H1 (cell line): ENCODE measurements around the gene NELL1. TPM values are rescaled to one million over a fixed set of nuclear protein-coding genes. Genes with fewer than 3 reads are reported as not detected.

Experiments used
- CTCF ChIA-PET: fragments of 300-600 bp; sonication (Branson Sonifier 250); formaldehyde crosslinking; loops from one replicate; lab custom pipeline; 2021; ENCODE audit not compliant: partially characterized antibody; lab: Charles Lee
- POLR2A ChIA-PET: fragments of 300-600 bp; sonication (Branson Sonifier 250); formaldehyde crosslinking; loops from one replicate; lab custom pipeline; 2021; ENCODE audit warnings: inconsistent platforms; ENCODE audit not compliant: partially characterized antibody; lab: Charles Lee
- DNase-seq, 2 experiments: peaks; one replicate each; pipeline versions ENCODE4 v3.0.0 to v3.0.0-alpha.2; 2010 to 2022; ENCODE audit warnings: low spot score in 2 of 2, low read depth in 1 of 2, mixed read lengths in 1 of 2
- FAIRE-seq: peaks from 2 replicates; lab custom pipeline; 2011; peaks lifted over from hg19 to GRCh38; lab: Jason Lieb, UNC
- H2AFZ ChIP-seq: 2 replicates; pipeline ENCODE4 v1.8.1; 2012; ENCODE audit warnings: low read length, inconsistent platforms
- H2AK5ac ChIP-seq: 2 replicates; pipeline ENCODE4 v1.6.1; 2013; ENCODE audit warnings: low read depth, low read length
- H2BK120ac ChIP-seq: replicated peaks from 2 replicates; pipeline ENCODE3; 2013; ENCODE audit warnings: low read depth, low read length, inconsistent platforms
- H2BK12ac ChIP-seq: 2 replicates; pipeline ENCODE4 v1.6.1; 2013; ENCODE audit warnings: low read depth, low read length
- H2BK15ac ChIP-seq: 2 replicates; pipeline ENCODE4 v1.6.1; 2013; ENCODE audit warnings: low read length
- H2BK20ac ChIP-seq: 2 replicates; pipeline ENCODE4 v1.6.1; 2013; ENCODE audit warnings: low read length
- H2BK5ac ChIP-seq: 2 replicates; pipeline ENCODE4 v1.6.1; 2013; ENCODE audit warnings: low read depth, low read length
- H3K14ac ChIP-seq: 2 replicates; pipeline ENCODE4 v1.6.1; 2013; ENCODE audit warnings: inconsistent platforms; ENCODE audit not compliant: insufficient read length
- H3K18ac ChIP-seq: 2 replicates; pipeline ENCODE4 v1.6.1; 2013; ENCODE audit warnings: low read length; ENCODE audit errors: extremely low read depth
- H3K23ac ChIP-seq: 2 replicates; pipeline ENCODE4 v1.6.1; 2013; ENCODE audit warnings: inconsistent platforms; ENCODE audit not compliant: insufficient read length
- H3K23me2 ChIP-seq: 2 replicates; pipeline ENCODE4 v1.6.1; 2013; ENCODE audit warnings: low read depth, low read length
- H3K27ac ChIP-seq: 2 replicates; pipeline ENCODE4 v1.6.1; 2011; ENCODE audit warnings: low read depth, low read length, inconsistent platforms
- H3K27me3 ChIP-seq, 4 experiments: replicated peaks in 1 of 4; 1 replicate in 1 of 4; 2 replicates in 3 of 4; pipeline versions ENCODE4 v1.6.1 to v1.8.1; 2011 to 2013; ENCODE audit warnings: low read length in 3 of 4, mild to moderate bottlenecking in 3 of 4, inconsistent platforms in 2 of 4, mixed read lengths in 2 of 4, moderate library complexity in 1 of 4; ENCODE audit not compliant: control insufficient read depth in 3 of 4, insufficient read depth in 3 of 4; ENCODE audit errors: extremely low read depth in 1 of 4
- H3K36me3 ChIP-seq, 4 experiments: 2 replicates each; pipeline versions ENCODE4 v1.6.1 to v1.8.1; 2011 to 2013; ENCODE audit warnings: mild to moderate bottlenecking in 4 of 4, low read length in 3 of 4, moderate library complexity in 2 of 4, control low read depth in 1 of 4, inconsistent platforms in 1 of 4; ENCODE audit not compliant: insufficient read depth in 4 of 4, control insufficient read depth in 2 of 4
- H3K4ac ChIP-seq: replicated peaks from 2 replicates; pipeline ENCODE3; 2013; ENCODE audit warnings: low read length, low read depth, mixed read lengths, inconsistent platforms; ENCODE audit not compliant: insufficient read length
- H3K4me1 ChIP-seq, 4 experiments: replicated peaks in 1 of 4; 1 replicate in 1 of 4; 2 replicates in 3 of 4; pipeline versions ENCODE4 v1.6.1 to v1.8.1; 2011 to 2013; ENCODE audit warnings: low read length in 3 of 4, inconsistent platforms in 2 of 4, mixed read lengths in 1 of 4; ENCODE audit not compliant: insufficient read depth in 4 of 4, control insufficient read depth in 3 of 4
- H3K4me2 ChIP-seq, 2 experiments: 2 replicates each; pipeline versions ENCODE4 v1.6.1 to v1.8.1; 2011 to 2013; ENCODE audit warnings: low read depth in 2 of 2, low read length in 2 of 2, control low read depth in 1 of 2, inconsistent platforms in 1 of 2, mild to moderate bottlenecking in 1 of 2; ENCODE audit not compliant: insufficient read depth in 1 of 2
- H3K4me3 ChIP-seq, 4 experiments: fragments of 200-600, 300-600 bp in 1 of 4; sonication (generic), shearing (Covaris generic), sonication (Bioruptor Twin) in 1 of 4; 2 replicates each; pipeline versions ENCODE4 v1.5.1 to v1.8.1; 2011 to 2016; ENCODE audit warnings: low read length in 4 of 4, low read depth in 3 of 4, control low read depth in 2 of 4, inconsistent platforms in 2 of 4, mild to moderate bottlenecking in 2 of 4, mixed read lengths in 1 of 4, moderate library complexity in 1 of 4; ENCODE audit not compliant: insufficient read depth in 2 of 4; ENCODE audit errors: extremely low read depth in 1 of 4
- H3K56ac ChIP-seq: replicated peaks from 2 replicates; pipeline ENCODE3; 2013; ENCODE audit warnings: low read depth, mild to moderate bottlenecking, mixed read lengths, low read length, inconsistent platforms; ENCODE audit not compliant: insufficient read length
- H3K79me1 ChIP-seq: 2 replicates; pipeline ENCODE4 v1.6.1; 2013; ENCODE audit warnings: low read depth, low read length, control low read depth
- H3K79me2 ChIP-seq, 2 experiments: 2 replicates each; pipeline versions ENCODE4 v1.6.1 to v1.8.1; 2012 to 2013; ENCODE audit warnings: low read length in 2 of 2, mild to moderate bottlenecking in 2 of 2, inconsistent platforms in 1 of 2; ENCODE audit not compliant: insufficient read depth in 2 of 2, control insufficient read depth in 1 of 2
- H3K9ac ChIP-seq, 4 experiments: replicated peaks in 1 of 4; 1 replicate in 1 of 4; 2 replicates in 3 of 4; pipeline versions ENCODE4 v1.6.1 to v1.8.1; 2011 to 2013; ENCODE audit warnings: low read depth in 3 of 4, low read length in 3 of 4, control low read depth in 2 of 4, mild to moderate bottlenecking in 2 of 4, moderate library complexity in 2 of 4, inconsistent platforms in 1 of 4; ENCODE audit errors: extremely low read depth in 1 of 4
- H3K9me3 ChIP-seq, 2 experiments: 2 replicates each; pipeline versions ENCODE4 v1.6.1 to v1.8.1; 2012 to 2013; ENCODE audit warnings: mild to moderate bottlenecking in 2 of 2, moderate library complexity in 2 of 2, control low read depth in 1 of 2, inconsistent platforms in 1 of 2, low read depth in 1 of 2, low read length in 1 of 2, mixed read lengths in 1 of 2; ENCODE audit not compliant: insufficient read depth in 2 of 2
- H4K20me1 ChIP-seq, 2 experiments: replicated peaks in 1 of 2; 2 replicates each; pipeline versions ENCODE3 to v1.8.1; 2011 to 2013; ENCODE audit warnings: inconsistent platforms in 2 of 2, low read length in 2 of 2, mild to moderate bottlenecking in 1 of 2; ENCODE audit not compliant: insufficient read depth in 2 of 2, control insufficient read depth in 1 of 2
- H4K5ac ChIP-seq: 2 replicates; pipeline ENCODE4 v1.6.1; 2013; ENCODE audit warnings: low read length, low read depth, mixed read lengths, inconsistent platforms; ENCODE audit not compliant: insufficient read length
- H4K8ac ChIP-seq: 2 replicates; pipeline ENCODE4 v1.8.0; 2013; ENCODE audit warnings: mild to moderate bottlenecking, moderate library complexity, low read length, inconsistent platforms; ENCODE audit not compliant: insufficient read depth; ENCODE audit errors: extremely low read depth
- H4K91ac ChIP-seq: replicated peaks from 2 replicates; pipeline ENCODE3; 2013; ENCODE audit warnings: low read length, mixed read lengths, inconsistent platforms; ENCODE audit not compliant: insufficient read length
- ASH2L ChIP-seq: fragments of 200-600, 300-600 bp; sonication (generic); IDR thresholded peaks from one replicate; pipeline ENCODE4 v1.7.1; 2017; ENCODE audit warnings: low read length
- BCL11A ChIP-seq, 2 experiments: IDR thresholded peaks; one replicate each; pipeline ENCODE4 v1.6.1; 2011; ENCODE audit warnings: low read depth in 2 of 2, low read length in 2 of 2, mild to moderate bottlenecking in 2 of 2
- BRCA1 ChIP-seq: IDR thresholded peaks from 2 replicates; pipeline ENCODE4 v1.6.1; 2012; ENCODE audit warnings: low read depth, low read length, improper control_type of control experiment
- CREB1 ChIP-seq: IDR thresholded peaks from 2 replicates; pipeline ENCODE4 v1.6.1; 2012; ENCODE audit warnings: inconsistent platforms
- CTBP2 ChIP-seq: IDR thresholded peaks from 2 replicates; pipeline ENCODE4 v1.7.0; 2011; ENCODE audit warnings: borderline replicate concordance, mild to moderate bottlenecking, moderate library complexity, mixed read lengths, low read length; ENCODE audit not compliant: insufficient read depth, insufficient read length
- EGR1 ChIP-seq: IDR thresholded peaks from 2 replicates; pipeline ENCODE4 v1.6.1; 2011; ENCODE audit warnings: low read depth, low read length, borderline replicate concordance
- EP300 ChIP-seq, 2 experiments: IDR thresholded peaks; 1 replicate in 1 of 2; 2 replicates in 1 of 2; pipeline ENCODE4 v1.6.1; 2011 to 2012; ENCODE audit warnings: low read depth in 2 of 2, low read length in 2 of 2, mild to moderate bottlenecking in 2 of 2, borderline replicate concordance in 1 of 2, inconsistent platforms in 1 of 2, moderate library complexity in 1 of 2
- FOSL1 ChIP-seq: IDR thresholded peaks from 2 replicates; pipeline ENCODE4 v1.6.1; 2011; ENCODE audit warnings: mild to moderate bottlenecking, low read depth, low read length, moderate library complexity; ENCODE audit not compliant: insufficient read depth
- HDAC2 ChIP-seq, 2 experiments: fragments of 300-600 bp in 1 of 2; sonication (generic) in 1 of 2; IDR thresholded peaks; 2 replicates each; pipeline ENCODE4 v1.6.1; 2011 to 2012; ENCODE audit warnings: low read depth in 2 of 2, low read length in 2 of 2, mild to moderate bottlenecking in 2 of 2, moderate library complexity in 2 of 2, borderline replicate concordance in 1 of 2, inconsistent platforms in 1 of 2
- MAFK ChIP-seq: IDR thresholded peaks from 2 replicates; pipeline ENCODE4 v1.6.1; 2012; ENCODE audit warnings: low read depth, mild to moderate bottlenecking, improper control_type of control experiment, low read length
- MAX ChIP-seq: IDR thresholded peaks from 2 replicates; pipeline ENCODE4 v1.6.1; 2012; ENCODE audit warnings: inconsistent platforms
- SIX5 ChIP-seq: IDR thresholded peaks from 2 replicates; pipeline ENCODE4 v1.6.1; 2011; ENCODE audit warnings: mild to moderate bottlenecking, low read depth, low read length
- SP1 ChIP-seq: IDR thresholded peaks from 2 replicates; pipeline ENCODE4 v1.6.1; 2011; ENCODE audit warnings: low read depth, low read length
- SRF ChIP-seq: IDR thresholded peaks from 2 replicates; pipeline ENCODE4 v1.6.1; 2011; ENCODE audit warnings: mild to moderate bottlenecking, low read depth, low read length, moderate library complexity
- SUZ12 ChIP-seq: fragments of 200-600 bp; sonication (generic); IDR thresholded peaks from 2 replicates; pipeline ENCODE4 v1.6.1; 2012; ENCODE audit warnings: mild to moderate bottlenecking, inconsistent platforms, low read length, moderate library complexity, mixed read lengths
- TEAD4 ChIP-seq: IDR thresholded peaks from 2 replicates; pipeline ENCODE4 v1.6.1; 2012; ENCODE audit warnings: low read depth, low read length, inconsistent platforms, mixed read lengths
- WGBS, 2 experiments: shearing (Covaris generic) in 1 of 2; methylation state at CpG; one replicate each; pipeline versions ENCODE4 v1.1.6 to v1.1.7; 2013 to 2015; ENCODE audit warnings: low lambda C conversion rate in 2 of 2, mixed read lengths in 2 of 2, inconsistent platforms in 1 of 2, low coverage in 1 of 2, missing lambda C conversion rate in 1 of 2; ENCODE audit not compliant: insufficient replicate concordance in 2 of 2, insufficient coverage in 1 of 2, insufficient read length in 1 of 2; ENCODE audit errors: extremely low coverage in 1 of 2, missing lambda C conversion rate in 1 of 2; 5-methylcytosine and 5-hydroxymethylcytosine counted together
- polyA plus RNA-seq, 7 experiments: library from polyadenylated mRNA; depleted of rRNA in 3 of 7; stranded (reverse) in 5 of 7; unstranded in 2 of 7; fragments of >200 nt in 5 of 7; fragments of 200-250 nt in 2 of 7; gene quantifications; 1 replicate in 5 of 7; 2 replicates in 1 of 7; 4 replicates in 1 of 7; pipeline versions ENCODE4 v1.2.1 to v1.2.3, GENCODE V29; 2011 to 2013; ENCODE audit warnings: missing spikeins in 2 of 7, mixed read lengths in 2 of 7
- total RNA-seq: library from RNA; stranded (reverse); fragmentation: NEBNext Ultra II Directional; extraction: Animal tissue kit (Norgen Biotek cat#: 25700); gene quantifications from 2 replicates; pipeline ENCODE4 v1.2.1, GENCODE V29; 2021

Gene NELL1
- total and polyA plus RNA-seq, 2 of the 8 experiments (the other 6 are each of a cell fraction or from before 2014, with no cell fraction given), result 0.21 TPM; not detected in 1

GRCh38 chr11:21372672-21373071 is 703.3 kb downstream of the NELL1 start:
- no peaks in the 10 kb centered on the region for H3K4me1 ChIP-seq
- H2AFZ ChIP-seq, result no peak overlapping the region
- 95% methylated on average over 1 of the region's 1 CpG; no CpG with 5 or more reads in 1 of the 2 experiments for WGBS, 2 experiments
- no peak overlapping the region for H3K27ac ChIP-seq
- H2BK20ac ChIP-seq, result no peak overlapping the region
- H3K9ac ChIP-seq, result no peak overlapping the region
- POLR2A ChIA-PET, result no interaction called here
- H3K27me3 ChIP-seq, result no peaks in the 10 kb centered on the region
- FAIRE-seq (no peak), DNase-seq (no peak)
- no peaks in the 10 kb centered on the region for H3K9me3 ChIP-seq
- H4K8ac ChIP-seq, result no peak overlapping the region
- H3K23me2 ChIP-seq, result no peaks in the 10 kb centered on the region
- H3K14ac ChIP-seq, result no peak overlapping the region
- no peak overlapping the region for H2BK15ac ChIP-seq
- H3K56ac ChIP-seq, result no peak overlapping the region
- no peaks in the 10 kb centered on the region for H3K79me1 ChIP-seq
- no peak overlapping the region for H2BK12ac ChIP-seq
- no peak overlapping the region for H3K23ac ChIP-seq
- no peak overlapping the region for H4K5ac ChIP-seq
- no peaks in the 10 kb centered on the region for H3K79me2 ChIP-seq
- H2BK5ac ChIP-seq, result no peak overlapping the region
- no peak overlapping the region for H3K4me3 ChIP-seq
- no peak overlapping the region for H3K18ac ChIP-seq
- H3K4ac ChIP-seq, result no peak overlapping the region
- no peak overlapping the region for H2AK5ac ChIP-seq
- H3K36me3 ChIP-seq, result no peaks in the 10 kb centered on the region
- H4K20me1 ChIP-seq, result no peaks in the 10 kb centered on the region
- no peak overlapping the region for H2BK120ac ChIP-seq
- H4K91ac ChIP-seq, result no peak overlapping the region
- CTCF ChIA-PET, result no interaction called here
- no peak overlapping the region for H3K4me2 ChIP-seq
- TF ChIP-seq MAX, result no peak
- TF ChIP-seq EP300 (IDR thresholded peaks at IDR 0.05; ENCODE audit: borderline replicate concordance in 1 of 2, low read depth in 2 of 2, low read length in 2 of 2), result no peak
- no peak for TF ChIP-seq SP1
- TF ChIP-seq MAFK, result no peak
- TF ChIP-seq SIX5, result no peak
- TF ChIP-seq HDAC2 (IDR thresholded peaks at IDR 0.05; ENCODE audit: borderline replicate concordance in 1 of 2, low read depth in 2 of 2, low read length in 2 of 2), result no peak
- TF ChIP-seq CTBP2, result no peak
- TF ChIP-seq SRF, result no peak
- no peak for TF ChIP-seq TEAD4
- TF ChIP-seq EGR1, result no peak
- no peak for TF ChIP-seq FOSL1
- TF ChIP-seq SUZ12, result no peak
- no peak for TF ChIP-seq ASH2L
- TF ChIP-seq BCL11A (IDR thresholded peaks at IDR 0.05; ENCODE audit: low read depth in 2 of 2, low read length in 2 of 2), result no peak
- TF ChIP-seq BRCA1, result no peak
- no peak for TF ChIP-seq CREB1
